HG03159 (cell line): ENCODE measurements around the gene SEMA3F.

Experiments used
- ATAC-seq: cut with Tn5 transposase; IDR thresholded peaks from one replicate; pipeline ENCODE4 v1.9.1; 2021; ENCODE audit warnings: mild to moderate bottlenecking, moderate library complexity; ENCODE audit not compliant: unreplicated experiment

Gene SEMA3F

DNA sequence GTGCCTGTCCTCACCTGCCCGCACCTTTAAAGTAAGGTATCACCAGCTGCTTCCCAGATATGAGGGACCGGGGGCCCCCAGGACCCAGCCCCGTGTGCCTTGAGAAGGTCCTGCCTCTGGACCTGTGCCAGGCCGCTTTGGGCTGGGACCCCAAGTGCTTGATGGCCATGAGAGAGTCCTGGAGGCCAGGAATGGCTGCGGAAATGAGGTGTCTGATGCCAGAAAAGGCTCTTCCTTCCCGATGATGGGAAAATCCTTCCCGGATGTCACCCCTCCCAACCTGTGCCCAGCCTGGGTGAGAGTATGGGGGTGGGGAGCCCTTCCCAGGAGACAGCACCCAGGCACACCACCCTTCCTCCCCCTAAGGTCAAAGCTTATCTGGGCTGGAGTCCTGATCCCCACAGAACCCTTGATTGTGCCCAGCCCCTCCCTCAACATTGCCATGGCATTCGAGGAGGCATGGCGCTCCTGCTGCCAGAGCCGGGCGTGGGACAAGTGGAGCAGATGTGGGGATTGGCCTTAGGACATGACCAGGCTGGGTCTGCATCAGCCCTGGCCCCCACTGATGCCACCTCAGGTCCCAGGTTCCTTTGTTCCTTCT is 14.2 kb downstream of the SEMA3F start:
- ATAC-seq = no peak

DNA sequence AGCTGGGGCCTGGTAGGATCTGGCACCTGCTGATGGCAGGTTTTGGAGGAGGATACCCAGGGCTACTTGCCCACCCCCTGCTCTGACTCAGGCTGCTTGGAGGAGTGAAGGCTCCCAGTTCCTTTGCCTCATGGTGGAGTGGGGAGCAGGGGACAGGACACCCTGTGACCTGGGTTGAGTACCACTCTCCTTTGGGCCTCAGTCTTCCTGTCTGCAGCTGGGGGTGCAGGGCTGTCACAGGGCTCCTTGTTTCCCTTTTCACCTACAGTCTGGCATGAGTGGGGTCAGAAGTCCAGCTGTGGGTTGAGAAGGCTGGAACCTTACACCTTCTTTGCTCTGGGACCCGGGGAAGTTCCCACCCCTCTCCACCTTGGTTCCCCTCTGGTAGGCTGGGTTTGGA is 14.7 kb downstream of the SEMA3F start:
- no peak for ATAC-seq

DNA sequence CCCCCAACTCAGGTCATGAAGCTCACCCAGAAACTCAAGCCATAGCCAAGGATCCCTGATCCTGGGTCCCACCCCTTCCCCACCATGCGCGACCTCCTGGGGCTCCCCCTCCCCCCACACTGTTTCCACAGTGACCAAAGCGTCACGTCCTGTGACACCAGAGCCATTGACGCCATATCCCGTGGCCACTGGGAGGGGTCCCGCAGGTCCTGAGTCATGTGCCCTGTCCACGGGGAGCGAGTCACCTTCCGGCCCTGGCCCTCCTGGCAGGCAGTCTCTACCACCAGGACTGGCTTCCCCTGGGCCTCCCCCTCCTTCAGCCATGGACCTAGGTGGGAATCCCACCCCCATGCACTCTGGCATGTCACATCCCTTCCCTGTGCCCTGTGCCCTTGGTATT is 15.6 kb downstream of the SEMA3F start:
- no peak for ATAC-seq

DNA sequence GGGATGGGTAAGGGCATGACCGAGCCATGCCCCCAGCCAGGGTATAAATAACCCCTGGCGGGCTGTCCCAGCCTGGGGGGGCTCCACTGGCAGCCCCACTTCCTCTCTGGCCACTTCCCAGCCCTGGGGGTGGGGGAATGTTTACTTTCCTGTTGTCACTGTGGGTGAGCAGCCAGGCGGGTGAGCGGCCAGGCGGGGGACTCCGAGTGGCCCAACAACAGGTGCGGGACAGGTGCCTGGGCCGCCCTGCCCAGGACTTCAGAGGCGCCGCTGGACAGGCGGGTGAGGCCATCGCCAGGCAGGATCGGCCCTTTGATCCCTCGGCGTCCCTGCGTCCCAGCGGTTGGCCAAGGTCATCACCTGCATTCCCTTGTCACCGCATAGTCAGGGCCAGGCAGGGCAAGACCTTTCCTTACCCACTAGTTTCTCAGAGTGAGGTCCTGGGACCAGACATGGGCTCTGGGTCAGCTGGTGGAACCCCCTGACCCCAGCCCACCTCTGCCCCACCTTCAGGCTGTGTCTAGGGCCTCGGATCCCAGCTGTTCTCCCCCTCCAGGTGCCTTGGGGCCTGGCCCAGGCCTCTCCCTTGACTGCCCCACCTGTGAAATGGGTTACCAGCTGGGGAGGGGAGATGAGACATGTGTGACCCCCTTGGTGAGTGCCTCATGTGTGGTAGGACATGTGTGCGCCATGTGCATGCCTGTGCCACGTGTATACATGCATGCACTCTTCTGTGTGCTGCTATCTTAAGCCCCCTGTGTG is 16.6 kb downstream of the SEMA3F start:
- ATAC-seq = no peak

DNA sequence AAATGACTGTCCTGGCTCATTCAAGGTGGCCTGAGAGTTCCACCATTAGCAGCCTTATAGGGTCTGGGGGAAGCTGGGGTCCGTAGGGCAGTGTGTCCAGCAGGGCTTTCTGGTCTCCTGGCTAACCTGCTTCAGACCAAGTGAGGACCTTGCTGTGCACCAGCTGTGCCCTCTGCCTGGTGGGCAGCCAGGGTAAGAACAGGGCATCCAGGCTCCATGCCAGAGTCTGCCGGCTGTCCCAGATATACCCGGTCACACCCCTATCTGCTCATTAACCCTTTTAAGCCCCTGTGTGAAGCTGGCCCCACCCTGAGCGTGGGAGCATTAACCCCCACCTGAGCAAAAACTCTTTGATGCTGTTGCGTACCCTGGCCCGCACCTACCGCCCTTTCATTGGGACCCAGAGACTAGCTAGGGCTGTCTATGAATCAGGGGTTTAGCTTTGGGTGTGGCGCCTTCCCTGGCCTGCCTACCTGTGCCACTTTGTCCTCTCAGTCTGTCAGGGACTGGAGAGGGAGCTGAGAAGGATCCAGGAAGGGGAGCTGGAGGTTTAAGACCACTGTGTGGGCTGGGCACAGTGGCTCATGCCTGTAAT is 17.6 kb downstream of the SEMA3F start:
- no peak for ATAC-seq

DNA sequence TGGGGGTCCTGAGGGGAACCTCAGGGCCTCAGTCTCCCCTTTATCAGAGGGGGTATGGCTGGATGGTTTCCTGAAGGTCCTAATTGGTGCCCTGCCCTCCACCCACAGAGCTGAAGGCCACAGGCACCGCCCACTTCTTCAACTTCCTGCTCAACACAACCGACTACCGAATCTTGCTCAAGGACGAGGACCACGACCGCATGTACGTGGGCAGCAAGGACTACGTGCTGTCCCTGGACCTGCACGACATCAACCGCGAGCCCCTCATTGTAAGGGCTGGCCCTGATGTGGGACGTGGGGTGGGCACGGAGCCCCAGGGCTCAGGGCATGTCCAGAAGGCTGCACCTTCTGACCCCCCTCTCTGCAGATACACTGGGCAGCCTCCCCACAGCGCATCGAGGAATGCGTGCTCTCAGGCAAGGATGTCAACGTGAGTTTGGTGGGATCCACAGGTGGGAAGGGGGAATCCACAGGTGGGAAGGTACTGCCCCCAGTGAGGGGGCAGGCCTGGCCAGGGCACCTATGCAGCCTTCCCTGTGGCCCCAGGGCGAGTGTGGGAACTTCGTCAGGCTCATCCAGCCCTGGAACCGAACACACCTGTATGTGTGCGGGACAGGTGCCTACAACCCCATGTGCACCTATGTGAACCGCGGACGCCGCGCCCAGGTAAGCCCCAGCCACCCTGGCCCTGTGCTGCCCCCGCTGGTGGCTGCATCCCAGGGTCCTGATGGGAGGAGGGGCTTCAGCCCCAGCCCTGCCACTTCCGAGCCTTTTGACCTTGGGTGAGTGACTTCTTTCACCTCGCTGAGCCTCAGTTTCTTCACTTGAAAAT is 18.8 kb downstream of the SEMA3F start:
- ATAC-seq = no peak

DNA sequence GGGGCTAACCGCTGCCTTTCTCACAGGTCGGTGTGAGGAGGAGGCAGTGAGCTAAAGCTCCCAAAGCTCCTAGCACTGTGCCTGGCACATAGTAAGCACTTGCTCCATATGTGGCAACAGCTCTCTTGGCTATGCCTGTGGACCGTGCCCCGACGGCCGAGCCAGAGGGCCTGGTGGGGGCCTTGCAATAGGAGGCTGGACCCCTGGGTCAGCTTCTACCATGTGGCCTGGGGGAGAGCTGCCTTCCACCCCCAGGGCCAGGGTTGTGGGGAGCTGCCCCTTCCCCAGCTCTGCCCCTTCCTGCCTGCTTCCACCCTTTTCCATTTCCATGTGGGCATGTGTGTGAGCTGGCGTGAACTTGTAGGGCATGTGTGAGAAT is 19.4 kb downstream of the SEMA3F start:
- no peak for ATAC-seq

DNA sequence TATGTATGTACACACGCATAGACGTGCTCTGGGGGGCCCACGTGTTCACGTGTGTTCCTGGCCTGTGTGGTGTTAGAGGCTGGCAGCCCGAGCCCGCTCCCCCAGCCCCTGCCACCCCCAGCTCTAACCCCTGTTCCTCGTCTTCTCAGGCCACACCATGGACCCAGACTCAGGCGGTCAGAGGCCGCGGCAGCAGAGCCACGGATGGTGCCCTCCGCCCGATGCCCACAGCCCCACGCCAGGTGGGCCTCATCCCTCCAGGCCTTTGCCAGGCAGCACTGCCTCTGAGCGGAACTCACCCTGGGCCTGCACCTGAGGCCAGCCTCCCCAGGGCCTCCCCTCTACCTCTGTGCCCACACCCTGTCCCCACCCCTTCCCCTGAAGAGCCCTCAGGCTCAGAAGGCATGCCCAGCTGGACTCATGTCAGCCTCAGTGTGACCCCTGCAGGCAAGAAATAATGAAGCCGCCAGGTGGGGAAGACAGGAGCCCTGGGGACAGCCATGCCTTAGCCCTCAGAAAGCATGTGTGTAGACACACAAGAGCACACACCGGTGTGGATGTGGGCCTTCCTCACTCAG is 19.9 kb downstream of the SEMA3F start:
- no peak for ATAC-seq

DNA sequence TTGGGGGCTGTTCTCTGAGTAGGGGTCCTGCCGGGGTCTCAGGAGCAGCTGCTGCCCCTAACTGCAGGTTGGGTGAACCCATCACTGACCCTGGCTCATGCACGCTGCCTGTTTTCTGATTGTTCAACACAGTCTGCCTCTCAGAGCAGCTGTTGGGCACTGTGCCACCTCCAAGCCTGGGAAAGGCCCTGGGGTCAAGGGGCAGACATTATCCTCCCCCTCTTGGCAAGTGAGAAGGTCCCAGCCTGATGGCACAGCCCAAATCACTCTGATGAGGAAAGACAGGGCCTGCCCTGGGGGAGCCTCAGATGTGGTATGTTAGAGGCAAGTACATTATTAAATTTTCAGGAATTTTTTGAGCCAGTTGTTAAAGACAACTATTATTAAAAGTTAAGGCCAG is 22.2 kb downstream of the SEMA3F start:
- ATAC-seq = no peak

DNA sequence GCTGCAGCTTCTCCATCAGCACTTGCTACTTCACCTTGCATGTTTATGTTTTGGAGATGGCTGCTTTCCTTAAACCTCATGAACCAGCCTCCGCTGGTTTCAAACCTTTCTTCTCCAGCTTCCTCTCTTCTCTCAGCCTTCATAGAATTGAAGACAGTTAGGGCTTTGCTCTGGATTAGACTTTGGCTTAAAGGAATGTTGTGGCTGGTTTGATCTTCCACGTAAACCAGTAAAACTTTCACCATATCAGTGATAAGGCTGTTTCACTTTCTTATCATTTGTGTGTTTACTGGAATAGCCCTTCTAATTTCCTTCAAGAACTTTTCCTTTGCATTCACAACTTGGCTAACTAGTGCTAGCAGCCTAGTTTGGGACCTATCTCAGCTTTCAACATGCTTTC is 24.6 kb downstream of the SEMA3F start:
- ATAC-seq = no peak

DNA sequence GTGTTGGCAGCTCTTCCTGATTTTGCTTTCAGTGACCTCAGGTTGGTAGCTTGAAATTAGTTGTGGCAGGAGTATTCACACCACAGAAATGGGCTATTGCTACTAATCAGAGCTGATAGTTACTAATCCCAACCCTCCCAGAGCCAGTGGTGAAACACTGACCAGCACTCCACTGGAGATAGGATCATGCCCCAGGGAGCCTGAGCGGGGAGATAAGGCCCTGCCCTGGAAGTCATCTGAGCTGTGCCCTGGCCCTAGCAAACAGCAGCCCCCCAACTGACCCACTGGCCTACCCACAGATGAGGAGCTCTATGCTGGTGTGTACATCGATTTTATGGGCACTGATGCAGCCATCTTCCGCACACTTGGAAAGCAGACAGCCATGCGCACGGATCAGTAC is 26.9 kb downstream of the SEMA3F start:
- no peak for ATAC-seq

DNA sequence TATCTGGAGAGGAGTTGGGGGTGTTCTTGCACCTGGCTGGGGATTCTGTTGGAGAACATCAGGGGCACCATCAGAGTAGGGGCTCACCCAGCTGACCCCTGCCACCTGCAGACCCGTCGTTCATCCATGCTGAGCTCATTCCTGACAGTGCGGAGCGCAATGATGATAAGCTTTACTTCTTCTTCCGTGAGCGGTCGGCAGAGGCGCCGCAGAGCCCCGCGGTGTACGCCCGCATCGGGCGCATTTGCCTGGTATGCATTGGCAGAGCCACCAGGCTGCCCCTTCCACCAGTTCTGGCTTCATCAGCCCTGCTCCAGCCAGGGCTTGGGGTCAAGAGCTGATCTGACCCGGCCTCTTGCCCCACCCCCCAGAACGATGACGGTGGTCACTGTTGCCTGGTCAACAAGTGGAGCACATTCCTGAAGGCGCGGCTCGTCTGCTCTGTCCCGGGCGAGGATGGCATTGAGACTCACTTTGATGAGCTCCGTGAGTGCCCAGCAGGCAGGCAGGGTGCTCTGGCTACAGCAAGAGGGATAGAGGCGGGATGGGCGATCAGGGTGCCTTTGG is 27.5 kb downstream of the SEMA3F start:
- ATAC-seq = no peak

DNA sequence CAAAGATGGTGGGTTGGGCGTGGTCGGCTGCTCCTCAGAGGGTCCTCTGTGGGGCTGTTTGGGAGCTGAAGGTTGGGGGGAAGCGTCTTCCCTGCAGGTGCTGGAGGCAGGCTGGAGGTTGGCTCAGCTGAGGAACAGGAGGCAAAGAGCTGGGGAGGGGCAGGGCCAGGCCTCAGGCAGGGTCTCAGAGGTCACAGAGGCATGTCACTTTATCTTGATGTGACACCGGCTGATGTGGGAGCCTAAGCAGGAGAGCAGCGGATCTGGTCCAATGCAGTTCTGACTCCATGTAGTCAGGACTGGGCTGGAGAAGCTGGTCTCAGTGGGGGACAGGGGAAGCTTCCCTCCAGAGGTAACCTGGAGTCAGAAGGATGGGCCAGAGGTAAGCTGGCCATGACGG is 28.6 kb downstream of the SEMA3F start:
- no peak for ATAC-seq

DNA sequence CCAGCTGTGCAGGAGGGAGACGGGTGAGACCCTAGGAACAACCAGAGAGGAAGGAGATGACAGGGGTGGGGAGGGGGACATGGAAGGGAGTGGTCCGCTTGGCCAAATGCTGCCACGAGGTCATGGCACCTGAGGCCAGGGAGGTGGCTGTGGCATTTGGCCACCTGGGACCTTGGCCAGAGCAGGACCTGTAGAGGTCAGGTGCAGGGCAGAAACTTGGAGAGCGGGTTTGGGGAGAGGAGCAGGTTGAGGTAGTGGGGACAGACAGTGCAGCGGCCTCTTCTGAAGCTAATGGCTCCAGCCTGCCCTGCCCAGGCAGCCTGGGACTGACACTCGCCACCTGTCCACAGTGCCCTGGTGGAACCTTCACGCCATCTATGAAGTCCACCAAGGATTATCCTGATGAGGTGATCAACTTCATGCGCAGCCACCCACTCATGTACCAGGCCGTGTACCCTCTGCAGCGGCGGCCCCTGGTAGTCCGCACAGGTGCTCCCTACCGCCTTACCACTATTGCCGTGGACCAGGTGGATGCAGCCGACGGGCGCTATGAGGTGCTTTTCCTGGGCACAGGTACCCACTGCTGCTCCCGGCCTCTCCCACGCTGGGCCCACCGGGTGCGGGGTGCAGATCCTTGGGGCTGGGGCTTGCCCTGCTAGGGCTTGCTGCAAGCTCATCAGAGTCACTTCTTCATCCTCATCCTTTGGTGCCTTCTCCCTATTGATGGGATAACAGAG is 29.3 kb downstream of the SEMA3F start:
- ATAC-seq = no peak

DNA sequence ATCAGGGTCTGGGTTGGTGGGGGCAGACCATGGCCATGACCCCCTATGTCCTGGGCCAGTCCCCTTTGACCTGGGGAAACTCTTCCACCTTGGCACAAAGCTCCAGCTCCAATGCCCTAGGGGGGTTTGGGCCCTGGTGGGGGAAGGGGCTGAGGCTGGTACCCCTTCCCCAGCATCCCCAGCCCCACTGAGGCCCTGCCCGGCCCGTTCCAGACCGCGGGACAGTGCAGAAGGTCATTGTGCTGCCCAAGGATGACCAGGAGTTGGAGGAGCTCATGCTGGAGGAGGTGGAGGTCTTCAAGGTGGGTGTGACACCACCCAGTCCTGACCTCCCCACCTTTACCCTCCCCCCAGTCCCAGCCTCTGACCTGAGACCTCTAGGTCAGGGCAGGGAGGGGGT is 30.1 kb downstream of the SEMA3F start:
- no peak for ATAC-seq

DNA sequence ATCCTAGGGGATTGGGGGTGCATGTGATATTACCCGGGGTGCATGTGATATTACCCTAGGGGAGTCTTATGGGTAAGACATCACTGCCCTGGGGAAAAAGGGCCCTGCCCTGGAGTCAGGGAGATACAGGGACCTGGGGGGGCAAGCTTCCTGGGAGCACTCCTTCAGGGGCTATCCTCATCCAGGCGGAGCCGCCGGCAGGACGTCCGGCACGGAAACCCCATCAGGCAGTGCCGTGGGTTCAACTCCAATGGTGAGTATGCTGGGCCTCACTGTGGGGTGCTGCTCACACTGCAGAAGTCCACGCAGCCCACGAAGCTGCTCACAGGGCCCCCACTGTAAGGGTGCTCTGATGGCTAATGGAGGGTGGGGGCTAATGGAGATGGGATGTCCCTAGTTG is 31.0 kb downstream of the SEMA3F start:
- ATAC-seq = no peak

DNA sequence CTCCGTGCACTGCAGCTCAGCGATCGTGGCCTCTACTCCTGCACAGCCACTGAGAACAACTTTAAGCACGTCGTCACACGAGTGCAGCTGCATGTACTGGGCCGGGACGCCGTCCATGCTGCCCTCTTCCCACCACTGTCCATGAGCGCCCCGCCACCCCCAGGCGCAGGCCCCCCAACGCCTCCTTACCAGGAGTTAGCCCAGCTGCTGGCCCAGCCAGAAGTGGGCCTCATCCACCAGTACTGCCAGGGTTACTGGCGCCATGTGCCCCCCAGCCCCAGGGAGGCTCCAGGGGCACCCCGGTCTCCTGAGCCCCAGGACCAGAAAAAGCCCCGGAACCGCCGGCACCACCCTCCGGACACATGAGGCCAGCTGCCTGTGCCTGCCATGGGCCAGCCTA is 32.6 kb downstream of the SEMA3F start:
- ATAC-seq = no peak

DNA sequence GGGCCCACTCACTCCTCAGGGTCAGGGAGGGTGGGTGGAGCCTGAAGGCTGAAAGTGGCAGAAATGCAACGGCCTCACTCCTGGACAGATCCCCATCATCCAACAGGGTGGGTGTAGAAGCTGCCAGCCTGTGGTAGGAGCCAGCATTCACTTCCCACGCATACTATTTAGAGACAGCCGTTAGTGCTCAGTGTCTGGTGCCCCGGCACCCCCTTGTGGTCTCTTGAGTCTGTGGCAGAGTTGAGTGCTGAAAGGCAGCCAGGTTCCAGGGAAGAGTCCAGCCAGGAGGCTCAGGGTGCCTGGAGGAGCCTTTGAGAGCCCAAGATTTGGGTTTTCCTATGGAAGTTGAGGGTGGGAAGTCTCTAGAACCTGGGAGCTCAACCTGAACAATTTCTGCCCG is 34.1 kb downstream of the SEMA3F start:
- ATAC-seq = no peak

DNA sequence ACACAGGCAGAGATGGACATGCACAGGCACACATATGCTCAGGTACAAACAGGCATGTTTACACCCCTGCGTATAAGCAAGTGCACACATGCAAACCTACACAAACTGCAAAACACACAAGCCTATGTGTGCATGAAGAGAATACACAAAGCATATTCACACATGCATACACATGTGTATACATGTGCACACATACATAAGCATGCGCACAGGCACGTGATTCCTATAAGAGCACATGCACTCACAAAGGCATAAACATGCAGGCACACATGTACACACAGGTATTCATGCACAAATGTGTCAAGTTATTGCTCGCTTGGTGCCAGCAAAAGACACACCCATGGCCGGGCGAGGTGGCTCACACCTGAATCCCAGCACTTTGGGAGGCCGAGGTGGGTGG is 34.9 kb downstream of the SEMA3F start:
- ATAC-seq = no peak

DNA sequence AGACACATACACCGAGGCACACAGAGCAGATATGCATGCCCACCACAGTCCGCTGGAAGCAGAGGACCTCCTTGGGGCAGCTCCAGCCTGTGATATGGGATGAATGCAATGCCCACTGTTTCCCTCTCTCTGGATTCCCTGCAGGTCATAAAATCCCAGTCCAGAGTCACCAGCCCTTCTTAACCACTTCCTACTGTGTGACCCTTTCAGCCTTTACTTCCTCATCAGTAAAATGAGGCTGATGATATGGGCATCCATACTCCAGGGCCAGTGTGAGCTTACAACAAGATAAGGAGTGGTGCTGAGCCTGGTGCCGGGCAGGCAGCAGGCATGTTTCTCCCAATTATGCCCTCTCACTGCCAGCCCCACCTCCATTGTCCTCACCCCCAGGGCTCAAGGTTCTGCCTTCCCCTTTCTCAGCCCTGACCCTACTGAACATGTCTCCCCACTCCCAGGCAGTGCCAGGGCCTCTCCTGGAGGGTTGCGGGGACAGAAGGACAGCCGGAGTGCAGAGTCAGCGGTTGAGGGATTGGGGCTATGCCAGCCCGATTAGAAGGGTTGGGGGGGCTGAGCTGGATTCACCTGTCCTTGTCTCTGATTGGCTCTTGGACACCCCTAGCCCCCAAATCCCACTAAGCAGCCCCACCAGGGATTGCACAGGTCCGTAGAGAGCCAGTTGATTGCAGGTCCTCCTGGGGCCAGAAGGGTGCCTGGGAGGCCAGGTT is 36.0 kb downstream of the SEMA3F start, which contains the start of gene GNAT1:
TSS of gene GNAT1 (plus strand) at position 675 of the 725 bp plus-strand sequence. CDS start 116 bp downstream, outside the sequence.
- ATAC-seq = no peak
